H9 (cell line): ENCODE data around the gene ABLIM1. TPM values are rescaled to one million over a fixed set of nuclear protein-coding genes. Genes with fewer than 3 reads are reported as not detected.

Source experiments
- DNase-seq: peaks from one replicate; pipeline ENCODE4 v3.0.0-alpha.2; 2017
- H2AFZ ChIP-seq: one replicate; pipeline ENCODE4 v1.6.1; 2013; ENCODE audit warnings: mild to moderate bottlenecking, low read length, control low read depth, moderate library complexity
- H2AK5ac ChIP-seq: 2 replicates; pipeline ENCODE4 v1.6.1; 2013; ENCODE audit warnings: low read length, control low read depth, mixed read lengths; ENCODE audit not compliant: insufficient read length
- H2BK120ac ChIP-seq: one replicate; pipeline ENCODE4 v1.6.1; 2013; ENCODE audit warnings: low read depth, mild to moderate bottlenecking, low read length, control low read depth, inconsistent platforms; ENCODE audit not compliant: poor library complexity, severe bottlenecking
- H2BK12ac ChIP-seq: 2 replicates; pipeline ENCODE4 v1.6.1; 2013; ENCODE audit warnings: low read length, control low read depth, mixed read lengths, low read depth; ENCODE audit not compliant: insufficient read length
- H2BK15ac ChIP-seq: 2 replicates; pipeline ENCODE4 v1.6.1; 2013; ENCODE audit warnings: low read depth, low read length, control low read depth
- H2BK20ac ChIP-seq: one replicate; pipeline ENCODE4 v1.6.1; 2013; ENCODE audit warnings: low read depth, mild to moderate bottlenecking, low read length, control low read depth, inconsistent platforms; ENCODE audit not compliant: poor library complexity, severe bottlenecking
- H2BK5ac ChIP-seq: 2 replicates; pipeline ENCODE4 v1.6.1; 2013; ENCODE audit warnings: low read length, control low read depth, mixed read lengths; ENCODE audit not compliant: insufficient read length
- H3K14ac ChIP-seq: 2 replicates; pipeline ENCODE4 v1.6.1; 2013; ENCODE audit warnings: low read length, control low read depth; ENCODE audit not compliant: insufficient read depth
- H3K18ac ChIP-seq: 2 replicates; pipeline ENCODE4 v1.6.1; 2013; ENCODE audit warnings: low read depth, mild to moderate bottlenecking, mixed read lengths, low read length, control low read depth; ENCODE audit not compliant: insufficient read length
- H3K23ac ChIP-seq: 2 replicates; pipeline ENCODE4 v1.6.1; 2013; ENCODE audit warnings: low read length, control low read depth, mixed read lengths, low read depth; ENCODE audit not compliant: insufficient read length
- H3K23me2 ChIP-seq: 2 replicates; pipeline ENCODE4 v1.6.1; 2013; ENCODE audit warnings: low read depth, mild to moderate bottlenecking, mixed read lengths, low read length, control low read depth; ENCODE audit not compliant: insufficient read length, poor library complexity, severe bottlenecking
- H3K27ac ChIP-seq: 2 replicates; pipeline ENCODE4 v1.5.1; 2013; ENCODE audit warnings: low read length, control low read depth, mixed read lengths, low read depth; ENCODE audit not compliant: insufficient read length
- H3K27me3 ChIP-seq: 2 replicates; pipeline ENCODE4 v1.6.1; 2013; ENCODE audit warnings: low read length, control low read depth, inconsistent platforms; ENCODE audit not compliant: insufficient read depth
- H3K4ac ChIP-seq: 2 replicates; pipeline ENCODE4 v1.6.1; 2013; ENCODE audit warnings: low read depth, mild to moderate bottlenecking, control low read depth, inconsistent platforms, low read length, moderate library complexity
- H3K4me1 ChIP-seq: 2 replicates; pipeline ENCODE4 v1.6.1; 2013; ENCODE audit warnings: low read length, control low read depth, inconsistent platforms; ENCODE audit not compliant: insufficient read depth
- H3K4me2 ChIP-seq: 2 replicates; pipeline ENCODE4 v1.6.1; 2013; ENCODE audit warnings: low read length, control low read depth, mixed read lengths; ENCODE audit not compliant: insufficient read length, insufficient read depth
- H3K56ac ChIP-seq: 2 replicates; pipeline ENCODE4 v1.6.1; 2013; ENCODE audit warnings: low read depth, mild to moderate bottlenecking, mixed read lengths, low read length, control low read depth; ENCODE audit not compliant: insufficient read length
- H3K79me1 ChIP-seq: 2 replicates; pipeline ENCODE4 v1.6.1; 2013; ENCODE audit warnings: low read depth, mild to moderate bottlenecking, moderate library complexity, low read length, control low read depth, inconsistent platforms; ENCODE audit not compliant: insufficient read depth, poor library complexity, severe bottlenecking
- H3K79me2 ChIP-seq: 2 replicates; pipeline ENCODE4 v1.6.1; 2013; ENCODE audit warnings: low read length, control low read depth, inconsistent platforms; ENCODE audit not compliant: insufficient read depth
- H3K9ac ChIP-seq: 2 replicates; pipeline ENCODE4 v1.6.1; 2013; ENCODE audit warnings: low read length, control low read depth, mixed read lengths; ENCODE audit not compliant: insufficient read length; ENCODE audit errors: extremely low read depth
- H3K9me3 ChIP-seq: one replicate; pipeline ENCODE4 v1.6.1; 2013; ENCODE audit warnings: low read depth, low read length, inconsistent platforms; ENCODE audit not compliant: control insufficient read depth
- H3T11ph ChIP-seq: one replicate; pipeline ENCODE4 v1.6.1; 2013; ENCODE audit warnings: mild to moderate bottlenecking, low read length, control low read depth, inconsistent platforms
- H4K20me1 ChIP-seq: one replicate; pipeline ENCODE4 v1.6.1; 2013; ENCODE audit not compliant: control insufficient read depth, insufficient read length, insufficient read depth
- H4K5ac ChIP-seq: 2 replicates; pipeline ENCODE4 v1.6.1; 2013; ENCODE audit warnings: low read depth, mild to moderate bottlenecking, mixed read lengths, low read length, control low read depth; ENCODE audit not compliant: insufficient read length
- H4K8ac ChIP-seq: replicated peaks from 2 replicates; pipeline ENCODE4 v1.6.1; 2013; ENCODE audit warnings: low read length, control low read depth, mixed read lengths, low read depth; ENCODE audit not compliant: insufficient read length
- H4K91ac ChIP-seq: 2 replicates; pipeline ENCODE4 v1.6.1; 2013; ENCODE audit warnings: low read depth, mild to moderate bottlenecking, moderate library complexity, mixed read lengths, low read length, control low read depth; ENCODE audit not compliant: insufficient read length
- H3K27ac Mint-ChIP-seq, 3 experiments: 2 replicates in 2 of 3; 3 replicates in 1 of 3; pipeline ENCODE4 v1.8.0; 2020 to 2021; ENCODE audit warnings: mixed read lengths in 3 of 3, mild to moderate bottlenecking in 1 of 3, moderate library complexity in 1 of 3
- H3K27me3 Mint-ChIP-seq: 2 replicates; pipeline ENCODE4 v1.8.0; 2021; ENCODE audit warnings: low read depth, mild to moderate bottlenecking, moderate library complexity, mixed read lengths
- H3K36me3 Mint-ChIP-seq, 3 experiments: 2 replicates in 2 of 3; 3 replicates in 1 of 3; pipeline ENCODE4 v1.8.0; 2020 to 2021; ENCODE audit warnings: low read depth in 3 of 3, mixed read lengths in 3 of 3; ENCODE audit not compliant: insufficient read depth in 1 of 3
- H3K4me1 Mint-ChIP-seq, 2 experiments: 2 replicates each; pipeline ENCODE4 v1.8.0; 2020; ENCODE audit warnings: mixed read lengths in 2 of 2
- H3K4me3 Mint-ChIP-seq, 2 experiments: 2 replicates in 1 of 2; 3 replicates in 1 of 2; pipeline ENCODE4 v1.8.0; 2020 to 2021; ENCODE audit warnings: mild to moderate bottlenecking in 2 of 2, mixed read lengths in 2 of 2, moderate library complexity in 1 of 2
- H3K9me3 Mint-ChIP-seq, 2 experiments: 2 replicates in 1 of 2; 3 replicates in 1 of 2; pipeline ENCODE4 v1.8.0; 2020; ENCODE audit warnings: mild to moderate bottlenecking in 2 of 2, mixed read lengths in 2 of 2, moderate library complexity in 1 of 2
- CTCF ChIP-seq: fragments of 200-600 bp; sonication (generic); conservative IDR thresholded peaks from 3 replicates; pipeline ENCODE4 v1.8.0; 2021; ENCODE audit warnings: antibody characterized with exemption, mild to moderate bottlenecking
- WGBS: extraction: QIAGEN DNeasy Blood & Tissue Kit; methylation state at CpG from one replicate; pipeline ENCODE4 v1.1.7; 2013; ENCODE audit warnings: missing lambda C conversion rate, low lambda C conversion rate, mixed read lengths; ENCODE audit not compliant: insufficient read length; ENCODE audit errors: extremely low coverage; 5-methylcytosine and 5-hydroxymethylcytosine counted together
- total RNA-seq: library from RNA; stranded (reverse); gene quantifications from 2 replicates; pipeline ENCODE4 v1.2.1, GENCODE V29; 2021

Gene ABLIM1
- total RNA-seq, 1 experiment from 2014 or later, result 32.1 TPM

- Histone ChIP-seq H3T11ph (no peak overlapping the region), H2AK5ac (no peak overlapping the region), H3K18ac (no peak overlapping the region), H3K27me3 (no peaks in the 10 kb centered on the region), H3K4ac (no peak overlapping the region), H2BK5ac (no peak overlapping the region), H3K4me2 (no peak overlapping the region), H4K8ac (no peak overlapping the region), H3K27ac (no peak overlapping the region), H3K4me1 (no peaks in the 10 kb centered on the region; the same call in 1 of the 2 replicates), H3K9ac (no peak overlapping the region), H2BK20ac (no peak overlapping the region), H2BK15ac (no peak overlapping the region), H2BK12ac (no peak overlapping the region), H4K5ac (no peak overlapping the region), H3K23ac (no peak overlapping the region), H2BK120ac (no peak overlapping the region), H3K79me1 (no peaks in the 10 kb centered on the region), H3K79me2 (no peaks in the 10 kb centered on the region), H3K14ac (no peak overlapping the region), H3K9me3 (no peaks in the 10 kb centered on the region), H3K23me2 (no peaks in the 10 kb centered on the region), H2AFZ (no peak overlapping the region), H4K20me1 (no peaks in the 10 kb centered on the region), H3K56ac (no peak overlapping the region), H4K91ac (no peak overlapping the region)
- no peak for DNase-seq
- Mint-ChIP-seq H3K4me3 (no peak overlapping the region), H3K4me1 (peaks cover 12 to 32% of the 10 kb centered on the region in 2 experiments; a peak in 2 of 4 replicates), H3K27ac (no peak overlapping the region), H3K27me3 (no peaks in the 10 kb centered on the region; the same call in 1 of the 2 replicates), H3K36me3 (no peaks in the 10 kb centered on the region), H3K9me3 (no peaks in the 10 kb centered on the region)
- WGBS, result no CpG with 5 or more reads among the region's 8 CpGs
- no peak for TF ChIP-seq CTCF
These were observed 48.3 kb downstream of the ABLIM1 start for GRCh38 chr10:114609518-114610426.
